H1 (cell line): ENCODE results near the gene YBX1. TPM values are rescaled to one million over a fixed set of nuclear protein-coding genes. Genes with fewer than 3 reads are reported as not detected.
A peak's percentile ranks its signal among the peaks of the same experiment; 100 is the strongest.

Experiments used
- CTCF ChIA-PET: fragments of 300-600 bp; sonication (Branson Sonifier 250); formaldehyde crosslinking; loops from one replicate; lab custom pipeline; 2021; ENCODE audit not compliant: partially characterized antibody; lab: Charles Lee
- POLR2A ChIA-PET: fragments of 300-600 bp; sonication (Branson Sonifier 250); formaldehyde crosslinking; loops from one replicate; lab custom pipeline; 2021; ENCODE audit warnings: inconsistent platforms; ENCODE audit not compliant: partially characterized antibody; lab: Charles Lee
- DNase-seq, 2 experiments: peaks; one replicate each; pipeline versions ENCODE4 v3.0.0 to v3.0.0-alpha.2; 2010 to 2022; ENCODE audit warnings: low spot score in 2 of 2, low read depth in 1 of 2, mixed read lengths in 1 of 2
- FAIRE-seq: peaks from 2 replicates; lab custom pipeline; 2011; peaks lifted over from hg19 to GRCh38; lab: Jason Lieb, UNC
- H2AFZ ChIP-seq: 2 replicates; pipeline ENCODE4 v1.8.1; 2012; ENCODE audit warnings: low read length, inconsistent platforms
- H2AK5ac ChIP-seq: 2 replicates; pipeline ENCODE4 v1.6.1; 2013; ENCODE audit warnings: low read depth, low read length
- H2BK120ac ChIP-seq: replicated peaks from 2 replicates; pipeline ENCODE3; 2013; ENCODE audit warnings: low read depth, low read length, inconsistent platforms
- H2BK12ac ChIP-seq: 2 replicates; pipeline ENCODE4 v1.6.1; 2013; ENCODE audit warnings: low read depth, low read length
- H2BK15ac ChIP-seq: 2 replicates; pipeline ENCODE4 v1.6.1; 2013; ENCODE audit warnings: low read length
- H2BK20ac ChIP-seq: 2 replicates; pipeline ENCODE4 v1.6.1; 2013; ENCODE audit warnings: low read length
- H2BK5ac ChIP-seq: 2 replicates; pipeline ENCODE4 v1.6.1; 2013; ENCODE audit warnings: low read depth, low read length
- H3K14ac ChIP-seq: 2 replicates; pipeline ENCODE4 v1.6.1; 2013; ENCODE audit warnings: inconsistent platforms; ENCODE audit not compliant: insufficient read length
- H3K18ac ChIP-seq: 2 replicates; pipeline ENCODE4 v1.6.1; 2013; ENCODE audit warnings: low read length; ENCODE audit errors: extremely low read depth
- H3K23ac ChIP-seq: 2 replicates; pipeline ENCODE4 v1.6.1; 2013; ENCODE audit warnings: inconsistent platforms; ENCODE audit not compliant: insufficient read length
- H3K23me2 ChIP-seq: 2 replicates; pipeline ENCODE4 v1.6.1; 2013; ENCODE audit warnings: low read depth, low read length
- H3K27ac ChIP-seq: 2 replicates; pipeline ENCODE4 v1.6.1; 2011; ENCODE audit warnings: low read depth, low read length, inconsistent platforms
- H3K27me3 ChIP-seq, 4 experiments: replicated peaks in 1 of 4; 1 replicate in 1 of 4; 2 replicates in 3 of 4; pipeline versions ENCODE4 v1.6.1 to v1.8.1; 2011 to 2013; ENCODE audit warnings: low read length in 3 of 4, mild to moderate bottlenecking in 3 of 4, inconsistent platforms in 2 of 4, mixed read lengths in 2 of 4, moderate library complexity in 1 of 4; ENCODE audit not compliant: control insufficient read depth in 3 of 4, insufficient read depth in 3 of 4; ENCODE audit errors: extremely low read depth in 1 of 4
- H3K36me3 ChIP-seq, 4 experiments: 2 replicates each; pipeline versions ENCODE4 v1.6.1 to v1.8.1; 2011 to 2013; ENCODE audit warnings: mild to moderate bottlenecking in 4 of 4, low read length in 3 of 4, moderate library complexity in 2 of 4, control low read depth in 1 of 4, inconsistent platforms in 1 of 4; ENCODE audit not compliant: insufficient read depth in 4 of 4, control insufficient read depth in 2 of 4
- H3K4ac ChIP-seq: replicated peaks from 2 replicates; pipeline ENCODE3; 2013; ENCODE audit warnings: low read length, low read depth, mixed read lengths, inconsistent platforms; ENCODE audit not compliant: insufficient read length
- H3K4me1 ChIP-seq, 4 experiments: replicated peaks in 1 of 4; 1 replicate in 1 of 4; 2 replicates in 3 of 4; pipeline versions ENCODE4 v1.6.1 to v1.8.1; 2011 to 2013; ENCODE audit warnings: low read length in 3 of 4, inconsistent platforms in 2 of 4, mixed read lengths in 1 of 4; ENCODE audit not compliant: insufficient read depth in 4 of 4, control insufficient read depth in 3 of 4
- H3K4me2 ChIP-seq, 2 experiments: 2 replicates each; pipeline versions ENCODE4 v1.6.1 to v1.8.1; 2011 to 2013; ENCODE audit warnings: low read depth in 2 of 2, low read length in 2 of 2, control low read depth in 1 of 2, inconsistent platforms in 1 of 2, mild to moderate bottlenecking in 1 of 2; ENCODE audit not compliant: insufficient read depth in 1 of 2
- H3K4me3 ChIP-seq, 4 experiments: fragments of 200-600, 300-600 bp in 1 of 4; sonication (generic), shearing (Covaris generic), sonication (Bioruptor Twin) in 1 of 4; 2 replicates each; pipeline versions ENCODE4 v1.5.1 to v1.8.1; 2011 to 2016; ENCODE audit warnings: low read length in 4 of 4, low read depth in 3 of 4, control low read depth in 2 of 4, inconsistent platforms in 2 of 4, mild to moderate bottlenecking in 2 of 4, mixed read lengths in 1 of 4, moderate library complexity in 1 of 4; ENCODE audit not compliant: insufficient read depth in 2 of 4; ENCODE audit errors: extremely low read depth in 1 of 4
- H3K56ac ChIP-seq: replicated peaks from 2 replicates; pipeline ENCODE3; 2013; ENCODE audit warnings: low read depth, mild to moderate bottlenecking, mixed read lengths, low read length, inconsistent platforms; ENCODE audit not compliant: insufficient read length
- H3K79me1 ChIP-seq: 2 replicates; pipeline ENCODE4 v1.6.1; 2013; ENCODE audit warnings: low read depth, low read length, control low read depth
- H3K79me2 ChIP-seq, 2 experiments: 2 replicates each; pipeline versions ENCODE4 v1.6.1 to v1.8.1; 2012 to 2013; ENCODE audit warnings: low read length in 2 of 2, mild to moderate bottlenecking in 2 of 2, inconsistent platforms in 1 of 2; ENCODE audit not compliant: insufficient read depth in 2 of 2, control insufficient read depth in 1 of 2
- H3K9ac ChIP-seq, 4 experiments: replicated peaks in 1 of 4; 1 replicate in 1 of 4; 2 replicates in 3 of 4; pipeline versions ENCODE4 v1.6.1 to v1.8.1; 2011 to 2013; ENCODE audit warnings: low read depth in 3 of 4, low read length in 3 of 4, control low read depth in 2 of 4, mild to moderate bottlenecking in 2 of 4, moderate library complexity in 2 of 4, inconsistent platforms in 1 of 4; ENCODE audit errors: extremely low read depth in 1 of 4
- H3K9me3 ChIP-seq, 2 experiments: 2 replicates each; pipeline versions ENCODE4 v1.6.1 to v1.8.1; 2012 to 2013; ENCODE audit warnings: mild to moderate bottlenecking in 2 of 2, moderate library complexity in 2 of 2, control low read depth in 1 of 2, inconsistent platforms in 1 of 2, low read depth in 1 of 2, low read length in 1 of 2, mixed read lengths in 1 of 2; ENCODE audit not compliant: insufficient read depth in 2 of 2
- H4K20me1 ChIP-seq, 2 experiments: replicated peaks in 1 of 2; 2 replicates each; pipeline versions ENCODE3 to v1.8.1; 2011 to 2013; ENCODE audit warnings: inconsistent platforms in 2 of 2, low read length in 2 of 2, mild to moderate bottlenecking in 1 of 2; ENCODE audit not compliant: insufficient read depth in 2 of 2, control insufficient read depth in 1 of 2
- H4K5ac ChIP-seq: 2 replicates; pipeline ENCODE4 v1.6.1; 2013; ENCODE audit warnings: low read length, low read depth, mixed read lengths, inconsistent platforms; ENCODE audit not compliant: insufficient read length
- H4K8ac ChIP-seq: 2 replicates; pipeline ENCODE4 v1.8.0; 2013; ENCODE audit warnings: mild to moderate bottlenecking, moderate library complexity, low read length, inconsistent platforms; ENCODE audit not compliant: insufficient read depth; ENCODE audit errors: extremely low read depth
- H4K91ac ChIP-seq: replicated peaks from 2 replicates; pipeline ENCODE3; 2013; ENCODE audit warnings: low read length, mixed read lengths, inconsistent platforms; ENCODE audit not compliant: insufficient read length
- CHD1 ChIP-seq: IDR thresholded peaks from 2 replicates; pipeline ENCODE4 v1.6.1; 2012; ENCODE audit warnings: low read depth, low read length, improper control_type of control experiment
- KDM4A ChIP-seq: IDR thresholded peaks from one replicate; pipeline ENCODE4 v1.7.1; 2012; ENCODE audit warnings: low read depth, mild to moderate bottlenecking, moderate library complexity, low read length, inconsistent platforms; ENCODE audit not compliant: severe bottlenecking
- POLR2A ChIP-seq, 2 experiments: IDR thresholded peaks; 1 replicate in 1 of 2; 2 replicates in 1 of 2; pipeline ENCODE4 v1.6.1; 2011; ENCODE audit warnings: low read depth in 2 of 2, low read length in 2 of 2, mild to moderate bottlenecking in 2 of 2; ENCODE audit errors: control extremely low read depth in 1 of 2
- SIN3A ChIP-seq, 2 experiments: IDR thresholded peaks in 1 of 2; conservative IDR thresholded peaks in 1 of 2; 2 replicates each; pipeline ENCODE4 v1.6.1; 2011 to 2012; ENCODE audit warnings: low read length in 2 of 2, improper control_type of control experiment in 1 of 2, low read depth in 1 of 2, mild to moderate bottlenecking in 1 of 2
- SP2 ChIP-seq: IDR thresholded peaks from 2 replicates; pipeline ENCODE4 v1.6.1; 2012; ENCODE audit warnings: mild to moderate bottlenecking, low read length, inconsistent platforms
- WGBS, 2 experiments: shearing (Covaris generic) in 1 of 2; methylation state at CpG; one replicate each; pipeline versions ENCODE4 v1.1.6 to v1.1.7; 2013 to 2015; ENCODE audit warnings: low lambda C conversion rate in 2 of 2, mixed read lengths in 2 of 2, inconsistent platforms in 1 of 2, low coverage in 1 of 2, missing lambda C conversion rate in 1 of 2; ENCODE audit not compliant: insufficient replicate concordance in 2 of 2, insufficient coverage in 1 of 2, insufficient read length in 1 of 2; ENCODE audit errors: extremely low coverage in 1 of 2, missing lambda C conversion rate in 1 of 2; 5-methylcytosine and 5-hydroxymethylcytosine counted together
- polyA plus RNA-seq, 7 experiments: library from polyadenylated mRNA; depleted of rRNA in 3 of 7; stranded (reverse) in 5 of 7; unstranded in 2 of 7; fragments of >200 nt in 5 of 7; fragments of 200-250 nt in 2 of 7; gene quantifications; 1 replicate in 5 of 7; 2 replicates in 1 of 7; 4 replicates in 1 of 7; pipeline versions ENCODE4 v1.2.1 to v1.2.3, GENCODE V29; 2011 to 2013; ENCODE audit warnings: missing spikeins in 2 of 7, mixed read lengths in 2 of 7
- total RNA-seq: library from RNA; stranded (reverse); fragmentation: NEBNext Ultra II Directional; extraction: Animal tissue kit (Norgen Biotek cat#: 25700); gene quantifications from 2 replicates; pipeline ENCODE4 v1.2.1, GENCODE V29; 2021

The YBX1 gene
- total and polyA plus RNA-seq, 2 of the 8 experiments (the other 6 are each of a cell fraction or from before 2014, with no cell fraction given), result 438 to 1,219 TPM

GRCh38 chr1:42680921-42681683 is 1.1 kb upstream of the YBX1 start:
- Histone ChIP-seq H2AFZ (0 out of 2 replicates have a peak overlapping the region, but pooled peaks have one; percentile 20), H3K4me2 (peak overlapping the region; percentile 84 to 100), H4K5ac (peak overlapping the region; percentile 12), H3K18ac (peak overlapping the region; percentile 66; the same call in 1 of the 2 replicates), H3K14ac (no peak overlapping the region), H2BK15ac (no peak overlapping the region), H3K36me3 (peaks cover 0 to 28% (median 4%) of the 10 kb centered on the region in 4 experiments; a peak in 6 of 8 replicates), H3K79me1 (no peaks in the 10 kb centered on the region; the same call in 1 of the 2 replicates), H4K20me1 (peaks cover 17 to 21% of the 10 kb centered on the region in 2 experiments), H4K91ac (peak overlapping the region; percentile 5), H2BK12ac (no peak overlapping the region), H2BK5ac (peak overlapping the region; percentile 86), H3K4me1 (peaks cover 2 to 8% (median 4%) of the 10 kb centered on the region in 4 experiments; a peak in 5 of 7 replicates), H3K9ac (peak overlapping the region; percentile 90 to 96 (median 92)), H3K79me2 (peaks cover 30 to 53% of the 10 kb centered on the region in 2 experiments), H2AK5ac (peak overlapping the region; percentile 25; the same call in 1 of the 2 replicates), H3K23ac (no peak overlapping the region), H2BK120ac (no peak overlapping the region), H3K56ac (no peak overlapping the region), H3K27me3 (no peaks in the 10 kb centered on the region), H2BK20ac (no peak overlapping the region), H4K8ac (no peak overlapping the region), H3K27ac (peak overlapping the region; percentile 89; the same call in 1 of the 2 replicates), H3K4ac (peak overlapping the region; percentile 17), H3K23me2 (peaks cover 16% of the 10 kb centered on the region), H3K9me3 (no peaks in the 10 kb centered on the region), H3K4me3 (peak overlapping the region; percentile 83 to 97 (median 92))
- POLR2A ChIA-PET, result interaction anchor here (0.7 to 7.3 kb wide), 10 partner anchors 10 to 256 kb away, joined by 3 to 94 read pairs (median 20); partner anchors contain the start of gene CLDN19
- DNase-seq (no peak), FAIRE-seq (no peak)
- 13% methylated on average over 18 of the region's 18 CpGs; no CpG with 5 or more reads in 1 of the 2 experiments for WGBS, 2 experiments
- CTCF ChIA-PET, result interaction anchor here (0.6 kb wide), 2 partner anchors 12 to 538 kb away, joined by 4 to 5 read pairs; no protein-coding TSS in a partner anchor
- TF ChIP-seq SP2, result no peak
- peak; percentile 64; the same call in 1 of the 2 replicates for TF ChIP-seq CHD1
- peak in 1 of 2 experiments; percentile 12; a peak in 1 of 3 replicates for TF ChIP-seq POLR2A (IDR thresholded peaks at IDR 0.05; ENCODE audit: control extremely low read depth in 1 of 2, low read depth in 2 of 2, low read length in 2 of 2)
- TF ChIP-seq SIN3A (conservative IDR thresholded peaks at IDR 0.05 in 1 of 2, IDR thresholded peaks at IDR 0.05 in 1 of 2; ENCODE audit: low read depth in 1 of 2, low read length in 2 of 2), result 0 out of 4 replicates have a peak, but pooled peaks of 1 of the 2 experiments have one; percentile 37
- TF ChIP-seq KDM4A, result no peak
